ENCODE results near the gene ALOX5.
"Not testable (repeated sequence)": the region's sequence is repeated elsewhere in the genome, so short reads cannot be mapped to it uniquely, and the experiment has no call there.

ALOX5 gene

GRCh38 chr10:45373003-45373575 is 927 bp upstream of the ALOX5 start:
- in situ Hi-C loops (cut with MboI; ENCODE audit: low sequenced_read_pairs): no loop called here

DNA sequence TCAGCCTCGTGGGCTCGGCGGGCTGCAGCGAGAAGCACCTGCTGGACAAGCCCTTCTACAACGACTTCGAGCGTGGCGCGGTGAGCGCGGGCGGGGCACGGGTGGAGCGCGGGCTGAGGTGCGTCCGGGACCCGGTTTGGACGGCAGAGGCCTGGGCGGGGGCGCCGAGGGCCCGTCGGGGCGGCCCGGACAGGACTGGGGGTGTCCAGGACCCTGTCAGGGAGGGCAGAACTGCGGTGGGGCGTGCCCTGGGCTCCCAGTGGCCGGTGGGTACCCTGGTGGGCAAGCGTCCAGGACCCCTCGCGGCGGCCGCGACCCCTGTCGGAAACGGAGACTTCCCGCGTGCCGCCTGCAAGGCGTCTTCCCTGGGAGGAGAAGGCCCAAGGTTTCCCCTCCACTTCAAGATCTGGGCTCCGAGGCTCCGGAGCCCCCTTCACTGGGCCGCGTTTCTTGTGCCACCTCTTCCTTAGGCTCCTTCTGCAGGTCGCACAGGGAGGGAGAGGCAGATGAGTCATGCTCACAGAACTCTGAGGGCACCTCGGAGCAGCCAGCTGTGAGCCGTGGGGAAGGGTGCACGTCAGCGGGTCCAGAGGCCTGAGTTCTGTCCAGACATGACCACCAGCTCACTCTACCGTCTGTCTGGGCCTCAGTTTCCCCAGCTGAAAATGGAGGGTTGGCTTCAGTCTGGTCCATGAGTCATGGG is 485 bp downstream of the ALOX5 start:
- in situ Hi-C loops (cut with MboI; ENCODE audit: low sequenced_read_pairs): no loop called here

GRCh38 chr10:45375101-45375500 is 1.1 kb downstream of the ALOX5 start:
- in situ Hi-C loops (cut with MboI; ENCODE audit: low sequenced_read_pairs): no loop called here

DNA sequence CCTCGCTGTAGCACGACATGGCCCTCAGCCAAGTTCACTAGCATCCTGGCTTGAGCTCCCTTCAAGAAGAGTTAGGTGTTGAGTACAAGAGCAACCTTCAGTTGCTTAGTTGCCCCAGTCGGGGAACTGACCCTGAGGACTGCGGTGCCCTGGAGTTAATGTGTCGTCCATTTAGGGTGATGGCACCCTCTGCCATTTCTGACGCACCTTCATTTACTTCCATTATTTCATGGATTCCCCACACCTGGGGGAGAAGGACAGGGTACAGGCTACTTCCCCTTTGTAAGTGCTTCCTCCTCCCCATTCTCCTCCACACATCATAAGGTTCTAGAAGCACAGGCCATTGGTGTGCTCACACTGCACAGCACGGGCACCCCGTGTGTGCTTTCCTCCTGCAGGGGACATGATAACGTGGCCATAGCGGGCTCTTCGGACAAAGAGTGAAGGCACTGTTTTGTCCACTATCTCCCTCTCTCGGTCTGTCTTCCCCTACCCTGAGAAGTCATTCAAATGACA is 1.8 kb downstream of the ALOX5 start:
- in situ Hi-C loops (cut with MboI; ENCODE audit: low sequenced_read_pairs): no loop called here

DNA sequence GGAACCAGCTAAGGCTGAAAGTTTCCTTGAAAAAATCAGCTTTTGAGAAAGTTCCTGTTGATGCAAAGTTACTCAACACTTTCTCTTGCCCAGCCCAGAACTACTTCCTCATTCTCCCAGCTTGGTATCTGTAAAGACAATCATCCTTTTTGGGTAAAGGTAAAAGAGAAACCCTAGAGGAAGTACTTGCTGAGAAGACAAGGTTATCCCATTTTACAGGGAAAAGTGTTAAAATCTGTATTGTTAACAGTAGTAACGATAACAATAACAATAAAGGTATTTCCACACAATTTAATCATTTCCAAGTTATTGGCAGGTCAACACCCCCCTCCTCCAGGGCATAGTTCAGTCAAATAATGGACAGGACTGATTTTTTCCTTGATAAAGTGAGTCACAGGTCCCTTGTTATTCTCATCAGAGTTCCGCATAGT is 2.4 kb downstream of the ALOX5 start:
- in situ Hi-C loops (cut with MboI; ENCODE audit: low sequenced_read_pairs): no loop called here

- in situ Hi-C loops (cut with MboI; ENCODE audit: low sequenced_read_pairs): no loop called here
Measured at GRCh38 chr10:45377321-45377720, 3.3 kb downstream of the ALOX5 start.

- in situ Hi-C loops (cut with MboI; ENCODE audit: low sequenced_read_pairs): no loop called here
Measured at GRCh38 chr10:45377858-45378257, 3.8 kb downstream of the ALOX5 start.

GRCh38 chr10:45378914-45379726 is 5.1 kb downstream of the ALOX5 start:
- in situ Hi-C loops (cut with MboI; ENCODE audit: low sequenced_read_pairs): no loop called here

DNA sequence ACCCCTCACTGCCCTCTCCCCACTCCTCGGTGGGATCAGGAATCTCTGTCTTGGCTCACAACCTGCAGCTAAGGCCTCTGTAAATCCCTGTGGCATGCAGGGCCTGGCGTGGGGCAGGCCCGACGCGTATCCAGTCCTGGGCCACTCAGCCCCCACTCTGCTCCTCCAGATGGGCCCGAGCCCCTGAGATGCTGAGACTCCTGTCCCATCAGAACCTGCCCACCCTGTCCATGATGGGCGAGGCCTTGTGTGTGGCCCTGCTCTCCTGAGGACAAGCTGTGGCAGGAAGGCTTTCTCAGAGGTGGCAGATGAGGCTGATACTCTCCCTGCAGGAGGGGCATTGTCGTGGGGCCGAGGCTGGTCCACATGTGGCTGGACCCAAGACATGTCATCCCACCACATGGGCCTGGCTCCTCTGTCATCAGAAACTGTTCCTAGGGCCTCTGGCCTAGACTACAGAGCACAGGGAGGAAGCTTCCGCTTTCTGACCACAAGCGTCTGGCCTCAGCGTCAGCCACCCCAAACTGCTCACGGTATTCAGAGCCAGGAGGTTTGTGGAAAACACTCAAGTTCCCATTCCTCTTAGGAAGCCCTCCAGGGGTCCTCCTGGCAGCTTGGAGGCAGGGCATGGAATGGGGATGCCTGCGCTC is 6.0 kb downstream of the ALOX5 start:
- in situ Hi-C loops (cut with MboI; ENCODE audit: low sequenced_read_pairs): no loop called here

GRCh38 chr10:45380903-45381620 is 7.0 kb downstream of the ALOX5 start:
- in situ Hi-C loops (cut with MboI; ENCODE audit: low sequenced_read_pairs): no loop called here

DNA sequence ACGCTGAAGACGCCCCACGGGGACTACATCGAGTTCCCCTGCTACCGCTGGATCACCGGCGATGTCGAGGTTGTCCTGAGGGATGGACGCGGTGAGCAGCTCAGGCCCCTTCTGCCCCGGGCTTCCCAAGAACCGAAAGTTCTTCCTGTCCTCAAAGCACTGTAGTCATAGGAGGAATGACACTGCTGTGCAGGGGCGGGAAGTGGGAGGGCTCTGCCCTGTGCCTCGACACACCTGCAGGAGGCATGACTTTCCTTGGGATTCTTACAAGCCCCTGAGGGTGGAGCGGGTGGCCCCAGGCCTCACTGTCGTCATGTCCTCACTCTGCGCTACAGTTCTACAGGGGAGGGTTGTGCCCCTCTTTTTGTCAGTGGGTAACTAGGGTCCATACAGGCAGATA is 8.6 kb downstream of the ALOX5 start:
- in situ Hi-C loops (cut with MboI; ENCODE audit: low sequenced_read_pairs): no loop called here

DNA sequence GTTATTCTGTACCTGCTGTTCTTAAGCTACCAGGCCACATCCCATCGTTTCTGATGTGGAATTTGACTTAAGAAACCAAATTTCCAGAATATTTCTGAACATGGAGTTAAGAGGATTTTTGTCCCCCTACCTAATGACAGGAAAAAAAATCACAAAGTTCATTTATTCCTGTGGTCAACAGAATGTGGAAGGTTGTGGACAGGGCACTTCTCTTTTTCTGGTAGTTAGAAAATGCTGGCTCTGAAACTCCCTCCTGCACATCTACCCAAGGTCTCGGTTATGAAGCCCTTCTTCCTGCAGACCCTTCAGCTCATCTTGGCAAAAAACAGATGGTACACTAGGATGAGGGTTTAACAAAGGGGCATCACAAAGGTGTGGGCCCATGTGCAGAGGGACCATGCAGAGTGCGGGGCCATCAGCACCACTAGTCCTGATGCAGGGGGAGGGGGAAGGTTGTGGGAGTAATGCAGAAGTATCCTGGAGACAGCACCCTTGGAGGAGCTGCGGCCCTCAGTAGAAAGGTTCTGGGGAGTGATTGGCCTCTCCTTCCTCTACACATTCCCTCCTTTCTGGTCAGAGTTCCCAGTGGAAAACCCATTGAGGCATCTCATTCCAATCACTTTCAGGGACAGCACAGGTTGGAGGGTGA is 9.8 kb downstream of the ALOX5 start:
- in situ Hi-C loops (cut with MboI; ENCODE audit: low sequenced_read_pairs): no loop called here

DNA sequence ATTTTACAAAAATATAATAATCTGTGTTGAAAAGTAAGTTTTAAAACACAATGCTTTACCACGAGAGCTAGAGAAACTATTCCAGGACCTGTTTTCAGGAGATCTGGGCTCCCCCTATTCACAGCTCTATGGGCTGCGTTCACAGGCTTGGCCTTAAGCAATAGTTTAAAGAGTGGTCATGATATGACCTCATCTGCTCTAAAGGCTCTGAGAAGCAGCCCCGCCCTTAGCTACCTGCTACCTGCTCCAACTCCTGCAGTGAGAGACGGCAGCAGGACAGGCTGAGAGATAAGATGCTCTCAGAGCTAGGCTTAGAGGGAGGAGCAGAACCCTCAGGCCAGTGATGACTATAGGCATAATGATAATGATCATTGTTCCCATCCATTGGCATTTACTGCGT is 12.6 kb downstream of the ALOX5 start:
- in situ Hi-C loops (cut with MboI; ENCODE audit: low sequenced_read_pairs): no loop called here

DNA sequence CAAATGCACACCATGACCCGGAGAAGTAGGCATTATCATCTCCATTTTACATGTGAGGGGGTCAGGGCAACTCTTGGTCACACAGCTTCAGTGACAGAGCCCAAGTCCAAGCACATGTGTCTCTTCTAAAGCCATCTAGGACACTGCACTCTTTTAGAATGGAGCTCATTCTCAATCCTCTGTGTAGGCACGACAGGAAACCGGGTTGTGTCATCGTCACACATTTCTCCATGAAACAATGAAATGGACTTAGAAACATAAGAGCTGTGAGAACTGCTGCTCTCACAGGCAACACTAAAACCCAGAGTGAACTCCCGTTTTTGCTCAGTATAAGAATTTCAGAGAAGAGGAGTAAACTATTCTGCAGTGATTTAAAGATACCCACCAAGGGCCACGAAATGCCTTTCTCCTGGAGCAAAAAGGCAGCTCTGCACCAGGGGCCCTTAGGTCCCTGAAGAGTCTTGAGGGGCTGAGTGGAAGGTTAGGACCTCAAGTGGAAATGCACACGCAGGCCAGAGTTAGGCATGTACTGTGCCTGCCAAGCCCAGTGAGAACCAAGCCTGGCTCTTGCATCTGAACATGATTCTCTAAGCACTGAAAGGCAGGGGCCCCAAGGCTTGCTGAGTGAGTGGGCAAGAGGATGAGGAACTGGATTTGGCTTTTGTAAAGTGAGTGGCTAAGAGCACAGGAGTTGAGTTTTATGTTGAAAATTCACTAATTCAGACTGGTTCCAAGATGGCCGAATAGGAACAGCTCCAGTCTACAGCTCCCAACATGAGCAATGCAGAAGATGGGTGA is 13.3 kb downstream of the ALOX5 start:
- in situ Hi-C loops (cut with MboI; ENCODE audit: low sequenced_read_pairs): no loop called here

DNA sequence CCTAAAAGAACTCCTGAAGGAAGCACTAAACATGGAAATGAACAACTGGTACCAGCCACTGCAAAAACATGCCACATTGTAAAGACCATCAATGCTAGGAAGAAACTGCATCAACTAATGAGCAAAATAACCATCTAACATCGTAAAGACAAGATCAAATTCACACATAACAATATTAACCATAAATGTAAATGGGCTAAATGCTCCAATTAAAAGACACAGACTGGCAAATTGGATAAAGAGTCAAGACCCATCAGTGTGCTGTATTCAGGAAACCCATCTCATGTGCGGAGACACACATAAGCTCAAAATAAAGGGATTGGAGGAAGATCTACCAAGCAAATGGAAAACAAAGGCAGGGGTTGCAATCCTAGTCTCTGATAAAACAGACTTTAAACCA is 15.7 kb downstream of the ALOX5 start:
- in situ Hi-C loops (cut with MboI; ENCODE audit: low sequenced_read_pairs): not testable (repeated sequence)

DNA sequence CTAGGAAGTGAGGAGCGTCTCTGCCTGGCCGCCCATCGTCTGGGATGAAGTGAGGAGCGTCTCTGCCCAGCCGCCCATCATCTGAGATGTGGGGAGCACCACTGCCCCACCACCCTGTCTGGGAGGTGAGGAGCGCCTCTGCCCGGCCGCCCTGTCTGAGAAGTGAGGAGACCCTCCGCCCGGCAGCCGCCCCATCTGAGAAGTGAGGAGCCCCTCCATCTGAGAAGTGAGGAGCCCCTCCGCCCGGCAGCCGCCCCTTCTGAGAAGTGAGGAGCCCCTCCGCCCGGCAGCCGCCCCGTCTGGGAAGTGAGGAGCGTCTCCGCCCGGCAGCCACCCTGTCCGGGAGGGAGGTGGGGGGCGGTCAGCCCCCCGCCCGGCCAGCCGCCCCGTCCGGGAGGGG is 17.6 kb downstream of the ALOX5 start:
- in situ Hi-C loops (cut with MboI; ENCODE audit: low sequenced_read_pairs): not testable (repeated sequence)

- in situ Hi-C loops (cut with MboI; ENCODE audit: low sequenced_read_pairs): no loop called here
Measured at GRCh38 chr10:45395554-45395953, 21.5 kb downstream of the ALOX5 start.

GRCh38 chr10:45398595-45398994 is 24.6 kb downstream of the ALOX5 start:
- in situ Hi-C loops (cut with MboI; ENCODE audit: low sequenced_read_pairs): no loop called here

GRCh38 chr10:45399113-45399512 is 25.1 kb downstream of the ALOX5 start:
- in situ Hi-C loops (cut with MboI; ENCODE audit: low sequenced_read_pairs): no loop called here

Measured in HL-60/S4 treated with phorbol 12-myristate 13-acetate at 8.2 ng/mL for 4 days and 3 days (cell line).